BLaER1 (cell line): ENCODE results near the gene ATXN2L.
"Not testable (repeated sequence)": the region's sequence is repeated elsewhere in the genome, so short reads cannot be mapped to it uniquely, and the experiment has no call there.

ENCODE experiments used
- H3K27ac ChIP-seq: shearing (Covaris generic); formaldehyde crosslinking; 2 replicates; pipeline ENCODE4 v1.8.1; 2022
- H3K27me3 ChIP-seq: shearing (Covaris generic); formaldehyde crosslinking; 2 replicates; pipeline ENCODE4 v1.8.1; 2022
- H3K36me3 ChIP-seq: shearing (Covaris generic); formaldehyde crosslinking; 2 replicates; pipeline ENCODE4 v1.8.1; 2022
- H3K4me1 ChIP-seq: shearing (Covaris generic); formaldehyde crosslinking; 2 replicates; pipeline ENCODE4 v1.8.1; 2022
- H3K4me2 ChIP-seq: shearing (Covaris generic); formaldehyde crosslinking; 2 replicates; pipeline ENCODE4 v1.8.1; 2022
- H3K4me3 ChIP-seq: shearing (Covaris generic); formaldehyde crosslinking; 2 replicates; pipeline ENCODE4 v1.8.1; 2022
- H3K9ac ChIP-seq: shearing (Covaris generic); formaldehyde crosslinking; 2 replicates; pipeline ENCODE4 v1.8.1; 2022
- H3K9me3 ChIP-seq: shearing (Covaris generic); formaldehyde crosslinking; 2 replicates; pipeline ENCODE4 v1.8.1; 2022
- H4K20me1 ChIP-seq: shearing (Covaris generic); formaldehyde crosslinking; 2 replicates; pipeline ENCODE4 v1.8.1; 2022
- Cebpa-rat ChIP-seq: shearing (Covaris generic); IDR thresholded peaks from 2 replicates; pipeline ENCODE4 v1.8.1; 2022

Gene ATXN2L

GRCh38 chr16:28846080-28846932 lies 23.5 kb downstream of the ATXN2L start, which contains the start of gene TUFM:
TSS of gene TUFM (minus strand) at chr16:28846348. CDS start at chr16:28846269, 79 bp downstream.
- no peak for TF ChIP-seq Cebpa-rat
- Histone ChIP-seq H3K4me2 (peak within 1 kb of the TSS; percentile 92), H3K36me3 (peaks cover 40% of the 10 kb centered on the region), H3K27ac (peak within 1 kb of the TSS; percentile 92), H3K9ac (peak within 1 kb of the TSS; percentile 93), H4K20me1 (peaks cover 41% of the 10 kb centered on the region), H3K4me3 (peak within 1 kb of the TSS; percentile 91), H3K4me1 (peaks cover 29% of the 10 kb centered on the region), H3K27me3 (no peaks in the 10 kb centered on the region), H3K9me3 (no peaks in the 10 kb centered on the region)

- Histone ChIP-seq H3K27ac (peak overlapping the region; percentile 82), H3K36me3 (peaks cover 34% of the 10 kb centered on the region), H3K27me3 (no peaks in the 10 kb centered on the region), H3K4me1 (peaks cover 29% of the 10 kb centered on the region), H4K20me1 (peaks cover 40% of the 10 kb centered on the region), H3K4me2 (peak overlapping the region; percentile 92), H3K4me3 (peak overlapping the region; percentile 91), H3K9ac (peak overlapping the region; percentile 84), H3K9me3 (no peaks in the 10 kb centered on the region)
- no peak for TF ChIP-seq Cebpa-rat
Observed at GRCh38 chr16:28846933-28847273, 24.1 kb downstream of the ATXN2L start.

- Histone ChIP-seq H3K4me3 (no peak overlapping the region), H3K27ac (no peak overlapping the region), H3K9me3 (no peaks in the 10 kb centered on the region), H3K4me2 (no peak overlapping the region), H3K36me3 (peaks cover 6% of the 10 kb centered on the region; the same call in 1 of the 2 replicates), H3K4me1 (peaks cover 10% of the 10 kb centered on the region), H4K20me1 (no peaks in the 10 kb centered on the region), H3K9ac (no peak overlapping the region), H3K27me3 (no peaks in the 10 kb centered on the region)
- no peak for TF ChIP-seq Cebpa-rat
Observed at GRCh38 chr16:28858421-28858820, 35.6 kb downstream of the ATXN2L start.

GRCh38 chr16:28859326-28859725 lies 36.5 kb downstream of the ATXN2L start:
- Histone ChIP-seq H3K27ac (no peak overlapping the region), H4K20me1 (peaks cover 5% of the 10 kb centered on the region), H3K27me3 (no peaks in the 10 kb centered on the region), H3K4me1 (peaks cover 12% of the 10 kb centered on the region), H3K4me2 (no peak overlapping the region), H3K9ac (no peak overlapping the region), H3K4me3 (no peak overlapping the region), H3K36me3 (peaks cover 6% of the 10 kb centered on the region; the same call in 1 of the 2 replicates), H3K9me3 (no peaks in the 10 kb centered on the region)
- TF ChIP-seq Cebpa-rat = no peak

- Histone ChIP-seq H3K27ac (peak overlapping the region; percentile 96), H3K4me2 (peak overlapping the region; percentile 95), H4K20me1 (peaks cover 37% of the 10 kb centered on the region), H3K4me3 (peak overlapping the region; percentile 94), H3K9me3 (no peaks in the 10 kb centered on the region), H3K27me3 (no peaks in the 10 kb centered on the region), H3K9ac (peak overlapping the region; percentile 96), H3K36me3 (peaks cover 35% of the 10 kb centered on the region), H3K4me1 (peaks cover 33% of the 10 kb centered on the region)
- TF ChIP-seq Cebpa-rat = no peak
Observed at GRCh38 chr16:28863929-28864793, 41.4 kb downstream of the ATXN2L start.

GRCh38 chr16:28865001-28865688 lies 42.3 kb downstream of the ATXN2L start:
- H3K27ac ChIP-seq = no peak overlapping the region

GRCh38 chr16:28865722-28866453 lies 43.1 kb downstream of the ATXN2L start:
- TF ChIP-seq Cebpa-rat = no peak
- Histone ChIP-seq H3K9ac (peak overlapping the region; percentile 96), H3K9me3 (no peaks in the 10 kb centered on the region), H3K27ac (no peak overlapping the region), H3K4me2 (peak overlapping the region; percentile 95), H3K4me3 (no peak overlapping the region), H3K27me3 (no peaks in the 10 kb centered on the region), H3K36me3 (peaks cover 53% of the 10 kb centered on the region), H3K4me1 (peaks cover 33% of the 10 kb centered on the region), H4K20me1 (peaks cover 44% of the 10 kb centered on the region)

More at GRCh38 chr16:28865001-28865688, 42.3 kb downstream of the ATXN2L start:
- no peaks in the 10 kb centered on the region for H3K27me3 ChIP-seq
- TF ChIP-seq Cebpa-rat = no peak
- H3K4me3 ChIP-seq = peak overlapping the region; percentile 94
- peak overlapping the region; percentile 95 for H3K4me2 ChIP-seq
- peaks cover 41% of the 10 kb centered on the region for H4K20me1 ChIP-seq
- peaks cover 45% of the 10 kb centered on the region for H3K36me3 ChIP-seq
- peaks cover 33% of the 10 kb centered on the region for H3K4me1 ChIP-seq
- peak overlapping the region; percentile 96 for H3K9ac ChIP-seq
- H3K9me3 ChIP-seq = no peaks in the 10 kb centered on the region

GRCh38 chr16:28866454-28866804 lies 43.6 kb downstream of the ATXN2L start:
- Histone ChIP-seq H3K36me3 (peaks cover 58% of the 10 kb centered on the region), H3K4me2 (no peak overlapping the region), H3K9me3 (no peaks in the 10 kb centered on the region), H3K9ac (no peak overlapping the region), H3K27ac (no peak overlapping the region), H3K4me1 (peaks cover 33% of the 10 kb centered on the region), H3K27me3 (no peaks in the 10 kb centered on the region), H3K4me3 (no peak overlapping the region), H4K20me1 (peaks cover 44% of the 10 kb centered on the region)
- TF ChIP-seq Cebpa-rat = no peak

- Histone ChIP-seq H3K4me2 (no peak overlapping the region), H3K4me1 (peaks cover 27% of the 10 kb centered on the region), H3K4me3 (no peak overlapping the region), H3K27me3 (no peaks in the 10 kb centered on the region), H3K36me3 (peaks cover 66% of the 10 kb centered on the region), H3K9ac (no peak overlapping the region), H3K27ac (no peak overlapping the region), H4K20me1 (peaks cover 44% of the 10 kb centered on the region), H3K9me3 (no peaks in the 10 kb centered on the region)
- TF ChIP-seq Cebpa-rat = no peak
Observed at GRCh38 chr16:28867241-28867640, 44.4 kb downstream of the ATXN2L start.

GRCh38 chr16:28867646-28868045 lies 44.8 kb downstream of the ATXN2L start:
- Histone ChIP-seq H4K20me1 (peaks cover 44% of the 10 kb centered on the region), H3K4me1 (peaks cover 23% of the 10 kb centered on the region), H3K36me3 (peaks cover 70% of the 10 kb centered on the region)
- H3K9me3 ChIP-seq, H3K4me3 ChIP-seq, H3K9ac ChIP-seq, H3K27ac ChIP-seq, H3K27me3 ChIP-seq, H3K4me2 ChIP-seq: not testable (repeated sequence)
